Dermis blood vessel endothelial cell (primary cell): ENCODE measurements around the gene CCRL2. TPM values are rescaled to one million over a fixed set of nuclear protein-coding genes. Genes with fewer than 3 reads are reported as not detected.
A peak's percentile ranks its signal among the peaks of the same experiment; 100 is the strongest.
"Not testable (repeated sequence)": the region's sequence is repeated elsewhere in the genome, so short reads cannot be mapped to it uniquely, and the experiment has no call there.

ENCODE experiments used
- DNase-seq: peaks from one replicate; pipeline ENCODE4 v3.0.0; 2010
- total RNA-seq: library from RNA; depleted of rRNA; stranded (reverse); fragments of >200 nt; gene quantifications from 2 replicates; pipeline ENCODE4 v1.2.3, GENCODE V29; 2014

Gene CCRL2
- total RNA-seq, 1 donor from 2014 or later: 5.1 TPM

- DNase-seq: no peak
Observed at GRCh38 chr3:46380471-46381221, 26.4 kb upstream of the CCRL2 start.

- no peak for DNase-seq
Observed at GRCh38 chr3:46381625-46382024, 25.4 kb upstream of the CCRL2 start.

- no peak for DNase-seq
Observed at GRCh38 chr3:46383211-46383950, 23.7 kb upstream of the CCRL2 start.

- DNase-seq: no peak
Observed at GRCh38 chr3:46383951-46384330, 23.1 kb upstream of the CCRL2 start.

GRCh38 chr3:46386205-46386604, 20.9 kb upstream of the CCRL2 start:
- peak; percentile 84 for DNase-seq

- DNase-seq: not testable (repeated sequence)
Observed at GRCh38 chr3:46388847-46389246, 18.2 kb upstream of the CCRL2 start.

- DNase-seq: no peak
Observed at GRCh38 chr3:46389306-46389705, 17.8 kb upstream of the CCRL2 start.

- DNase-seq: not testable (repeated sequence)
Observed at GRCh38 chr3:46391526-46391925, 15.5 kb upstream of the CCRL2 start.

GRCh38 chr3:46393011-46393410, 14.0 kb upstream of the CCRL2 start:
- no peak for DNase-seq

- no peak for DNase-seq
Observed at GRCh38 chr3:46393554-46394434, 13.3 kb upstream of the CCRL2 start.

- DNase-seq: no peak
Observed at GRCh38 chr3:46395210-46395661, 11.8 kb upstream of the CCRL2 start.

GRCh38 chr3:46395766-46396530, 11.1 kb upstream of the CCRL2 start:
- DNase-seq: no peak

- DNase-seq: no peak
Observed at GRCh38 chr3:46397111-46397510, 9.9 kb upstream of the CCRL2 start.

GRCh38 chr3:46398186-46398955, 8.7 kb upstream of the CCRL2 start:
- no peak for DNase-seq

GRCh38 chr3:46399098-46399497, 8.0 kb upstream of the CCRL2 start:
- no peak for DNase-seq

- peak; percentile 34 for DNase-seq
Observed at GRCh38 chr3:46399557-46399956, 7.5 kb upstream of the CCRL2 start.

- DNase-seq: no peak
Observed at GRCh38 chr3:46400000-46400734, 6.9 kb upstream of the CCRL2 start.

- no peak for DNase-seq
Observed at GRCh38 chr3:46400846-46401245, 6.2 kb upstream of the CCRL2 start.

- no peak for DNase-seq
Observed at GRCh38 chr3:46401579-46401978, 5.5 kb upstream of the CCRL2 start.

- not testable (repeated sequence) for DNase-seq
Observed at GRCh38 chr3:46402902-46403301, 4.2 kb upstream of the CCRL2 start.
